HL-60 (cell line): ENCODE results near the gene NEUROD2.

Experiments used
- DNase-seq, 2 experiments: peaks; one replicate each; pipeline ENCODE4 v3.0.0-alpha.2; 2010 to 2020; ENCODE audit warnings: low read depth in 1 of 2, low spot score in 1 of 2
- H3K27ac ChIP-seq: fragments of 250-450 bp; sonication (Bioruptor Pico); replicated peaks from 2 replicates; pipeline ENCODE4 v1.5.1; 2020; ENCODE audit warnings: mild to moderate bottlenecking, moderate library complexity
- H3K27me3 ChIP-seq: fragments of 250-450 bp; sonication (Bioruptor Pico); 2 replicates; pipeline ENCODE4 v1.5.1; 2021; ENCODE audit warnings: mild to moderate bottlenecking, moderate library complexity; ENCODE audit not compliant: insufficient read depth, poor library complexity, severe bottlenecking
- H3K4me3 ChIP-seq: replicated peaks from 2 replicates; pipeline ENCODE4 v1.5.1; 2011; ENCODE audit warnings: mild to moderate bottlenecking, control low read depth, low read length; ENCODE audit not compliant: insufficient read depth
- GABPA ChIP-seq: IDR thresholded peaks from 2 replicates; pipeline ENCODE4 v1.6.1; 2012; ENCODE audit warnings: low read depth
- POLR2AphosphoS5 ChIP-seq: IDR thresholded peaks from 2 replicates; pipeline ENCODE4 v1.6.1; 2012; ENCODE audit warnings: low read depth
- SPI1 ChIP-seq: IDR thresholded peaks from 2 replicates; pipeline ENCODE4 v1.6.1; 2012; ENCODE audit warnings: low read depth, mild to moderate bottlenecking, borderline replicate concordance
- TF ChIP-seq, protein P1 (sequence below): IDR thresholded peaks from 2 replicates; pipeline ENCODE4 v1.6.1; 2012; ENCODE audit warnings: low read depth; ENCODE audit not compliant: insufficient replicate concordance
- TF ChIP-seq, protein P2 (sequence below): IDR thresholded peaks from one replicate; pipeline ENCODE4 v1.5.1; 2011; ENCODE audit warnings: low read length, control low read depth, inconsistent platforms; ENCODE audit not compliant: insufficient read depth

NEUROD2 gene

DNA sequence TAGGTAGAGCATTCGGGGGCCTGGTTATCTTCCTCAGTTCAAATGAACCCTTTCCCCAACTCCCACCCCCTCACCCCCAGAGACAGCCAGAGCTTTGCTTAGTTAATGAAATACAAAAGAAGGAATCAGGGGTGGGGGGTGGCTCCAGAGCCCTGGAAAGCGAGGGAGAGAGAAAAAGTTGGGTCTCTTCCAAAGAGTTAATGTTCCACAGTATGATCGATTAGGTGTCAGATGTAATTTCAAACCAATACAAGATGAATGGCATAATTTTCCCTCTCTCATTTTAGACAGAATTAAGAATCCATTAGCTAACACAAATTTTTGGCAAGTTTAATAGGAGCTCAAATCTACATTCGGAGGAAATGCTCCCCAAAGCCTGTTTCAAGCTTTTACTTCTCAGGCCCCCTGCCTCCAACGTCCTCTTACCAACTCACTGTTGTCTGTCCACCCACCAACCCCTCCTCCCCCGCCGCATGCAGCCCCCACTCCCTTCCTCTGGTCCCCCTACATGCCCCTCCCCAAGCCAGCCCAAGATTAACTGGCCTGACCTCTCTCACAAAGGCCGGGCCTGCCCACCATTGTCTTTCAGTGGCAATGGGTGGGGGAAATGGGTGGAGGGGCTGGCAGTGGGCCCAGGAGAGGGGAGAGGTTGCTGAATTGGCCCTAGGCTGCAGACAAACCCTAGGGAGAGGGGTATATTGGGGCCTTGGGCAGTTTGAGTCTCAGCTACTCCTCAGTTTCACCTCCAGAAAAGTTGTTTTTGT, 28.2 kb downstream of the NEUROD2 start:
- Histone ChIP-seq H3K4me3 (no peak overlapping the region), H3K27ac (no peak overlapping the region), H3K27me3 (no peaks in the 10 kb centered on the region)
- no peak for DNase-seq
- no peak for TF ChIP-seq SPI1
- TF ChIP-seq GABPA, result no peak
- TF ChIP-seq, protein P1, sequence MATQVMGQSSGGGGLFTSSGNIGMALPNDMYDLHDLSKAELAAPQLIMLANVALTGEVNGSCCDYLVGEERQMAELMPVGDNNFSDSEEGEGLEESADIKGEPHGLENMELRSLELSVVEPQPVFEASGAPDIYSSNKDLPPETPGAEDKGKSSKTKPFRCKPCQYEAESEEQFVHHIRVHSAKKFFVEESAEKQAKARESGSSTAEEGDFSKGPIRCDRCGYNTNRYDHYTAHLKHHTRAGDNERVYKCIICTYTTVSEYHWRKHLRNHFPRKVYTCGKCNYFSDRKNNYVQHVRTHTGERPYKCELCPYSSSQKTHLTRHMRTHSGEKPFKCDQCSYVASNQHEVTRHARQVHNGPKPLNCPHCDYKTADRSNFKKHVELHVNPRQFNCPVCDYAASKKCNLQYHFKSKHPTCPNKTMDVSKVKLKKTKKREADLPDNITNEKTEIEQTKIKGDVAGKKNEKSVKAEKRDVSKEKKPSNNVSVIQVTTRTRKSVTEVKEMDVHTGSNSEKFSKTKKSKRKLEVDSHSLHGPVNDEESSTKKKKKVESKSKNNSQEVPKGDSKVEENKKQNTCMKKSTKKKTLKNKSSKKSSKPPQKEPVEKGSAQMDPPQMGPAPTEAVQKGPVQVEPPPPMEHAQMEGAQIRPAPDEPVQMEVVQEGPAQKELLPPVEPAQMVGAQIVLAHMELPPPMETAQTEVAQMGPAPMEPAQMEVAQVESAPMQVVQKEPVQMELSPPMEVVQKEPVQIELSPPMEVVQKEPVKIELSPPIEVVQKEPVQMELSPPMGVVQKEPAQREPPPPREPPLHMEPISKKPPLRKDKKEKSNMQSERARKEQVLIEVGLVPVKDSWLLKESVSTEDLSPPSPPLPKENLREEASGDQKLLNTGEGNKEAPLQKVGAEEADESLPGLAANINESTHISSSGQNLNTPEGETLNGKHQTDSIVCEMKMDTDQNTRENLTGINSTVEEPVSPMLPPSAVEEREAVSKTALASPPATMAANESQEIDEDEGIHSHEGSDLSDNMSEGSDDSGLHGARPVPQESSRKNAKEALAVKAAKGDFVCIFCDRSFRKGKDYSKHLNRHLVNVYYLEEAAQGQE, result no peak
- no peak for TF ChIP-seq POLR2AphosphoS5
- TF ChIP-seq, protein P2, sequence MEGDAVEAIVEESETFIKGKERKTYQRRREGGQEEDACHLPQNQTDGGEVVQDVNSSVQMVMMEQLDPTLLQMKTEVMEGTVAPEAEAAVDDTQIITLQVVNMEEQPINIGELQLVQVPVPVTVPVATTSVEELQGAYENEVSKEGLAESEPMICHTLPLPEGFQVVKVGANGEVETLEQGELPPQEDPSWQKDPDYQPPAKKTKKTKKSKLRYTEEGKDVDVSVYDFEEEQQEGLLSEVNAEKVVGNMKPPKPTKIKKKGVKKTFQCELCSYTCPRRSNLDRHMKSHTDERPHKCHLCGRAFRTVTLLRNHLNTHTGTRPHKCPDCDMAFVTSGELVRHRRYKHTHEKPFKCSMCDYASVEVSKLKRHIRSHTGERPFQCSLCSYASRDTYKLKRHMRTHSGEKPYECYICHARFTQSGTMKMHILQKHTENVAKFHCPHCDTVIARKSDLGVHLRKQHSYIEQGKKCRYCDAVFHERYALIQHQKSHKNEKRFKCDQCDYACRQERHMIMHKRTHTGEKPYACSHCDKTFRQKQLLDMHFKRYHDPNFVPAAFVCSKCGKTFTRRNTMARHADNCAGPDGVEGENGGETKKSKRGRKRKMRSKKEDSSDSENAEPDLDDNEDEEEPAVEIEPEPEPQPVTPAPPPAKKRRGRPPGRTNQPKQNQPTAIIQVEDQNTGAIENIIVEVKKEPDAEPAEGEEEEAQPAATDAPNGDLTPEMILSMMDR, result no peak

DNA sequence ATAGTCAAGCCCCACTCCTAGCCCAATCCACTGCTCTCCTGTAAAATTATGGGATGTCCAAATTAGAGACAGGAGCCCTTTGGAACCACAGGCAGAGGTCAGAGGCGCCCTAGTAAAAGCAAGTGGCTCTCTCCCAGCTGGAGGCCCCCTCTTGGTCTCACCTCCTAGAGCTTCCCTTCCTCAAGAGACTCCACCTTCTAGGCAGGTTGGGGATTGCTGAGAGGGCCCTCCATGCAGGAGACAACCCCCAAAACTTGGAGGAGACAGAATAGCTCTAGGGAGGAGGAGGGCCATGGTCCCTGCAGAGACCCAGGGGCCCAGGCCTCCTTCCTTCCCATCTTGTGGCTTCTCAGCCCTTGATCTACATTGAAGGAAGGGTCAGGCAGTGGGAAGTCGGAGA, 29.4 kb downstream of the NEUROD2 start:
- TF ChIP-seq, protein P2, result no peak
- TF ChIP-seq GABPA, result no peak
- TF ChIP-seq, protein P1, result no peak
- peaks cover 3% of the 10 kb centered on the region for H3K27me3 ChIP-seq
- DNase-seq, result no peak
- no peak overlapping the region for H3K27ac ChIP-seq
- H3K4me3 ChIP-seq, result no peak overlapping the region

DNA sequence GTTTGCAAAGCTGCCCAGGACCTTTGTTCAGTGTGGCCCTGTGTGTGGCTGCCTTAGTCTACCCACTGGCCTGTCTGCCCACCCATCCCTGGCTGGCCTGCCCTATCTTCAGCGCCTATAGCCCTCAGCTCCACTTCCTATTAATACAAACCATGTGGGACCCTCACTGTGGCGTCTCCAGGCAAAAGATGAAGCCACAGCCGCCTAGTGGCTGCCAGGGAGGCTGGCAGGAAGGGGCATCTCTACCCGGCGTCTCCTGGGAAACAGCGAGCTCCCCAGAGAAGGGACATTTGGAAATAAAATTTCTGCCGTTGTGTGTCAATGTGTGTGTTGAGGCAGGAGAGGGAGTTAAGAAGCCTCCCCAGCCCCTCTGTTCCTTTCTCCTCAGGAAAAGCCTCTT, 31.5 kb downstream of the NEUROD2 start:
- Histone ChIP-seq H3K27ac (no peak overlapping the region), H3K27me3 (peaks cover 3% of the 10 kb centered on the region), H3K4me3 (no peak overlapping the region)
- peak in 1 of 2 experiments; percentile 15 for DNase-seq
- TF ChIP-seq SPI1 (no peak), POLR2AphosphoS5 (no peak), GABPA (no peak)
- TF ChIP-seq, protein P2, result peak; percentile 47
- TF ChIP-seq, protein P1, result no peak
